HG03280 (cell line): ENCODE results near the gene SHE.

Experiments used
- ATAC-seq: cut with Tn5 transposase; IDR thresholded peaks from one replicate; pipeline ENCODE4 v1.9.1; 2021; ENCODE audit warnings: mild to moderate bottlenecking, moderate library complexity; ENCODE audit not compliant: unreplicated experiment

The SHE gene

DNA sequence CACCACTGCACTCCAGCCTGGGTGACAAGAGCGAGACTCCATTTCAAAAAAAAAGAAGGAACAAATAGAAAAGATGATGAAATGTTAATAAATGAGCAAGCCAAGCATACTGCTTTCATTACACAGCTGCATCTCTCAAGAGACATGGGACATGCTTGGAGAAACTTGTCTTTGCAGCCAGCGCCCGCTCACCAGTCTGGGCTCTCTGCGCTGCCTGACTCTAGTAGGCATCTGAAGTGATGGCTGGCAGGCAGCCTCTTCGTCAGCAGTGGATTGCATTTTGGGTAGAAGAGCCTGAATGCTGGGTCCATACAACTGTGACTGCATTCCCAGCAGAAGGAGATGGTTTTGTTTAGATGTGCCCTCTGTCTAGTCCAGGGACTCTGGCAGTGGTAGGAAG, 49.1 kb downstream of the SHE start:
- ATAC-seq: no peak

DNA sequence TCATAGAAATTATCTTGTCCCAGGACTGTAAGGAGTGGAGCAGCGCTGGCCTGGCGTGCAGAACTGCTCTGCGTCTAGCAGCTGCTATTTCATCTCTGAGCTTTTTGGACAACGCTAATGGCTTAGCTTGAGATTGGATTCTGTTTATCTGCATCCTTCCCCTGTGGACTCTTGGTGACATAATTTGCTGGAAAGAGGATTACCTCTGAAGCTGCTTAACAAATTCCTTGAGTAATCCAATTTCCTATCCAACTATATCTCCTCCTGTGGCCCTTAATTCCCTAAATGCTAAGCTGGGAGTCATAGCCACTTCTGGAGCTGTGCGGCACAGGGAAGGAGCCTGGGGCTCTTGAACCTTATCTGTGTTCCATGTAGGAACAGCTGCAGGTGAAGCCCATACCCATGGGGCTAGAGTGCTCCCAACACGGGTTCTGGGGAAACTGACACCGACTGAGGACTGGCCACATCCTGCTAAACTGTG, 53.8 kb downstream of the SHE start:
- no peak for ATAC-seq

DNA sequence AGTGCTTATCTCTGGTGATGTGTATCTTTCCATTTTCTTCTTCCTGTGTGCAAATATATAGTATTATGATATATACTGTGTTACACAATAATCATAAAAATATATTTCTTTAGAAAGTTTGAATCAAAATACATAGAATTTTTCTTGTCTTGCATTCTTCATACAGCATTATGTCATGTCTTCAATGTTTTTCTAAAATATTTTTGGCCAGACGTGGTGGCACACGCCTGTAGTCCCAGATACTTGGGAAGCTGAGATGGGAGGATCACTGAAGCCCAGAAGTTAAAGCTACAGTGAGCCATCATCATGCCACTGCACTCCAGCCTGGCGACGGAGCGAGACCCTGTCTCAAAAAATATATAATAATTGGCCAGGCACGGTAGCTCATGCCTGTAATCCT, 55.4 kb downstream of the SHE start:
- no peak for ATAC-seq

DNA sequence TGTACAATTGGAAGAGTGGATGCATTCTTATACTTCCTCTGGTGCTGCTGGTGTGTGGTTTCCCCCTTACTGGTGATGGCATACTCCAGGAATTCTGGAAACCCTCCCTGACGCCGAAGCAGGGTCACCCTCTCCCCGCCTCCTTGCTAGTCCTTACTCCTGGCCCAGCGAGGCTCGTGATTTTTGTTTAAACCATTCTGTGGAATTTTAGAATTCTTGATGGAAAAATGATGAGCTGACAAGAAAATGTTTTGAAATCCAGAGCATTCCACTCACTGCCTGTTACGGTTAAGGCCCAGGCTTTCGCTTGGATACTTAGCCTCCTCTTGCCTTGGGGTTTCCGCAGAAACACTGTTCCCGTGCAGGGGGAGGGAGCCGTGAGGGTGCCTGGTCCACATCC, 55.9 kb downstream of the SHE start:
- ATAC-seq: no peak

DNA sequence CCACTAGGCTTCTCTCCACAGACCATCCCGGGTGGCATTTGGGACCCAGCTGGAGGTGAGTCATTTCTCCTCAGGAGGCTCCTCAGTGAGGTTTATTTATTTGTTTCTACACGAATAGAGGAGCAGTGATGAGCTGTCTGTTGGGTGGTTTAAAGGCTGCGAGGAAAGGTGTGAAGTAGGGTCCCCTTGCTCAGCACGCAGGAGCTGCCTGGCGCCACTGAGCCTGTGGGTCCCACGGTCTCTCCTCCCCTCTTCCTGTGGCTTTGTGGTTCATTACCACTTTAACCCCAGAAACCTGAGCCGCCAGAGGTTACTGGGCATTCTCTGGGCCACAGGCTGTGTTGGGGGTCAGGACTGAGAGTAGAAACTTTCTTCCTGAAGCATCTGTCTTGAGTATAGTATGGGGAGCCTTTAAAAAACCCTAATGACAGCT, 57.2 kb downstream of the SHE start:
- no peak for ATAC-seq

DNA sequence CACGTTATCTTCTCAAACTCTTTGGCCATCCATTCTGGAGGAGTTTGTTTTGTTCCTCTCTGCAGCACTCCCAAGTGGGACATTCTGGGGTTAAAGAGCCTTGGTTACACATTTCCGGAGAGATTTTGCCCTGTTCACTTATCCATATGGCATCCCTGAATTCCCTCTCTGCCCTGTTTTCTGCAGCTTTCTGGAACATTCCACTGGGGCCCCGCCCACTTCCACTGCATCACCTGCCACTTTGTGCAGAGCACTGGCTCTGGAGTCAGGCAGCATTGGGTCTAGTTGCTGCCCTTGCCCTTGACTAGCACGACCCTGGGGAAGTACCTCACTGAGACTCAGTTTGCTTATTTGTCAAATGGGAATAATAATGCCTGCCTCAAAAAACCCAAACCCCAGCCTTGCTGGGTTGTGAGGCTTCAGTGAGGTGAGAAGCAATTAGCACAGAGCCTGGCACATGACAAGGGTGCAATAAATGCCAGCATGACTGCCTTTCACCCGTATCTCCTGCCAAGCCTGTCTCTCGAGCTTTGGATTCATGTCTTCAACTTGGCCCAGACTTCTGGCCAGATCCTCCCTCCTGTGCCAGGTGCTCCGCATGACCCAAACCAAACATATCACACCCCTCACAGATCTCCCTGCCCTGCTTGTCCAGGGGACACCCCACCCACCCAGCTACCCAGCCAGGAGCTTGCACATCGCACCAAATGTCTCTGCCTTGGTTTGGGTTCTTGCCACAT, 58.8 kb downstream of the SHE start:
- ATAC-seq: no peak

DNA sequence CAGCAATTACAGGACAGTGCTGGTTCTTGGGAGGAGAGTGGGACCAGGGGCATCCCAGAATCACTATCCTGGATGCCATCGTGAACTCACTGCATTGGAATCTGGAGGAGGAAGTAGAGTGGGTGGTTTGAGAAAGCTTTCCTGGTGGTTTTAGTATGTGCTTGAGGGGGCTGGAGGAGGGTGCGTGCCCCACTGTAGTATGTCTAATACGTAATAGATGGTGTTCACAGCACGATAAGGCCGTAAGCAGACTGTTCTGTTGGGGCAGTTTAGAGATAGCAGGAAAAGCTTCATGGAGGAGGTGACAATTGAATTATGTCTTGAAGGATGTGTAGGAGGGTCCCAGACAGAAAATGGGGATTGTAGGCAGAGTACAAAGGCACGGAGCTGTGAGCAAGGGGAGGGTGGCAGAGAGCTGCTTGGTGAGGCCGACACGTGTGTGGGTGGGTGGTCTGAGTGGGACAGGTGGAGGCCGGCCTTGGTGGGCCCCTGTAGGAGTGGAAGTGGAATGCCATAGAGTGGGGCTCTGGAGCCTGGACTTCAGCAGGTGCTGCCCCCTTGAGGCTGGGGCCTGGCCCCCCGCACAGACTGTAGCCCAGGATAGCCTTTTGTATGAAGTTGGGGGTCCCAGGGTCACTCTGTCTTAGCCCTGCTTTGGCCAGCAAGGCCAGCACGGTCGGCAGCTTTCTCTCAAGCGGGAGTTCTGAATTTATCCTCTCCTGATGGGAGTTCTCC, 60.0 kb downstream of the SHE start:
- ATAC-seq: no peak

DNA sequence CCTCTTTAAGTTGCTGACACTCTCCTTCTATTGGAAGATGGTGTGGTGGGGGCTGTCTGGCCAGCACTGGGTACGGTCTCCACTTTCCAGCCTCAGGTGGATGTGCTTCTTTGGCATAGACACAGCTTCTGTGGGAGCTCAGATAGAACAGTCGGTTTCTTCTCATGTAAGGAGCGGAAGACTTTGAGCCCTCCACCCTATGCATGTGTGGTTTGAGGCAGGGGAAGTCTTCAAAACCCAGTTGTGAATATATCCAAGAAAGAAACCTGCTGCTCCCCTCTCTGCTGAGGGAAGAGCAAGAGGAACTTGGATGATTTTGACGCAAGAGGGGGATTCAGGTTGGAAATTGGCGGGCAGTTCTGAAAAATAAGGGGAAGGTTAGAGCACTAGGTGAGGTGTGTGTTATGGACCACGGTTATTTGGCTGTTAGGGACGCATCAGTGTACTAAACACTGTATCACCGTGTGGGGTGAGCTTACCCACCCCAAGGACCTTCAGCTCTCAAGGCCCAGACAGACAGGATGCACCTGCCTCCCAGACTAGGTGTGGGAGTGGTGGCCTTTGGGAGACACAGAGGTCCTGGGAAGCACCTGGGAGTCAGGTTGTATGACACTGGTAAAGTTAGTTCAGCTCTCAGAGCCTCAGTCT, 60.8 kb downstream of the SHE start:
- no peak for ATAC-seq

DNA sequence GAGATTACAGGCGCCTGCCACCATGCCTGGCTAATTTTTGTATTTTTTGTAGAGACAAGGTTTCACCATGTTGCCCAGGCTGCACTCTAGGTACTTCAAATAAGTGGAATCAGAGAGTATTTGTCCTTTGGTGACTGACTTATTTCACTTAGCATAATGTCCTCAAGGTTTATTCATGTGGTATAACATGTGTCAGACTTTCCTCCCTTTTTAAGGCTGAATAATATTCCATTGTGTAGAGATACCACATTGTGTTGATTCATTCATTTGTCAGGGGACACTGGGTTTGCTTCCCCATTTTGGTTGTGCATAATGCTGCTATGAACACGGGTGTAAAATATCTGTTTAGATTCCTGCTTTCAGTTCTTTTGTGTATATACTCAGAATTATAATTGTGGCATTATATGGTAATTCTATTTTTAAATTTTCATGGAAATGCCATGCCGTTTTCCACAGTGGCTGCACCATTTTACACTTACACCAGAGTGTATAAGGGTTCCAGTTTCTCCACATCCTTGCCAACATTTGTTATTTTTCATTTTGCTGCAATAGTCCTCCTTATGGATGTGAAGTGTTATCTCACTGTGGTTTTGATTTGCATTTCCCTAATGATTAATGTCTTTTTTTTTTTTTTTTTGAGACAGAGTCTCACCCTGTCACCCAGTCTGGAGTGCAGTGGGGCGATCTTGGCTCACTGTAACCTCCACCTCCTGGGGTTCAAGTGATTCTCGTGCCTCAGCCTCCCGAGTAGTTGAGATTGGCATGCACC, 62.0 kb downstream of the SHE start:
- ATAC-seq: no peak

DNA sequence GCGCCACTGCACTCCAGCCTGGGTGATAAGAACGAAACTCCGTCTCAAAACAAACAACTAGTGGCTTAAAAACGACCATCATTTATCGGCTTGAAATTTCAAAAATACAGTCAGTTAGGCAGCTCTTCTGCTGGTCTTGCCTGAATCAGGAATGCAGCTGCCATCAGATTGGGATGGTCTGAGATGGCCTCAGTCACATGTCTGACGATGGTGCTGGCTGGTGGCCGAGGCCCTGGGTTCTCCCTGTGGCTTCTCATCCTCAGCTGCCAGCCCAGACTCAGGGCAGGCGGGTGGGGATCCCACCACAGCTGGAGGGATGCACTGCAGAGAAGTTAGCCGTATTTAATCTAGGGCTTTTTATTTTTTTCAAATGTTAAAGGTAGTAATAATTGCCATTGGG, 65.8 kb downstream of the SHE start:
- no peak for ATAC-seq

DNA sequence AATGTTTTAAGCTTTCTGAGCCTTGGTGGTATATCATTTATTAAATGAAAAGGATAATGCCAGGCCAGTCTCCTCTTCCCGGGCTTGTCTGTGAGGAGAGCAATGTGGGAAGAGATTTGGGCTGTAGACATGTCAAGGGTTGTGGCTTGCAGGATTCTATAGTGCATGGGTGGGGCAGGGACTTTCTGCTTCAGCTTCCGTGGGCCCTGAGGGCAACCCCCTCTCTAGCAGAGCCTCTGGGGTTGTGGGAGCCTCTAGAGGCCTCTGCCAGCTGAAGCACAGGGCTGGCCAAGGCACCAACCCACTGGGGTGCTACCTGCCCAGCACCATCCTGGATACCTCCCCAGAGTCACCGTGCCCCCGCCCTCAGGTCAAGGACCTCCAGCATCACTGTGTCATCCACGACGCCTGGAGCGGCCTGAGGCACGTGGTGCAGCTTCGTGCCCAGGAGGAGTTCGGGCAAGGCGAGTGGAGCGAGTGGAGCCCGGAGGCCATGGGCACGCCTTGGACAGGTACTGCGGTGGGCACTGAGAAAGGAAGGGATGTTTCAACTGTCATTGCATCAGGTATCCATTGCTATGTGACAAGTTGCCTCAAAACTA, 66.5 kb downstream of the SHE start:
- ATAC-seq: no peak

DNA sequence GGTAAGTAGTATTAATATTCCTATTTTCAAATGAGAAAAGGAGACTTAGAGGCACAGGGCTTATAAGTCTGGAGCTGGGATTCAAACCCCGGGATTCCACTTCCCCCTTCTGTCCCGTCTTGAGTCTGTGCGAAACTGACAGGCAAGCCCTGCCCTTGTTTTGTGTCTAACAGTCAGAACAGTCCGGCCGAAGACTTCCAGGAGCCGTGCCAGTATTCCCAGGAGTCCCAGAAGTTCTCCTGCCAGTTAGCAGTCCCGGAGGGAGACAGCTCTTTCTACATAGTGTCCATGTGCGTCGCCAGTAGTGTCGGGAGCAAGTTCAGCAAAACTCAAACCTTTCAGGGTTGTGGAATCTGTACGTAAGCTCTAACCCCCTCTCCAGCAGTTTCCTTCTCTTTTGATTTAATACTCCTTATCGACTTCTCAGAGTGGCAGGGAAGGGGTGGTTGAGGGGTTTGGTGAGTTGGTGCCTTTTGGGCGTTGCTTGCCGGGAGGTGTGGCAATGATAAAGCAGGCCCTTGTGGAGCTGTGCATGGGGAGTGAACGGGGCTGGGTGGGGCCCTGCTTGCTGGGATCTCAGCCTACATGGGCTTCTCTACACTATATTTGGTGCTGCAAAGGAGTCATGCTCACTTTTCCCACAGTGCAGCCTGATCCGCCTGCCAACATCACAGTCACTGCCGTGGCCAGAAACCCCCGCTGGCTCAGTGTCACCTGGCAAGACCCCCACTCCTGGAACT, 67.7 kb downstream of the SHE start:
- ATAC-seq: no peak

DNA sequence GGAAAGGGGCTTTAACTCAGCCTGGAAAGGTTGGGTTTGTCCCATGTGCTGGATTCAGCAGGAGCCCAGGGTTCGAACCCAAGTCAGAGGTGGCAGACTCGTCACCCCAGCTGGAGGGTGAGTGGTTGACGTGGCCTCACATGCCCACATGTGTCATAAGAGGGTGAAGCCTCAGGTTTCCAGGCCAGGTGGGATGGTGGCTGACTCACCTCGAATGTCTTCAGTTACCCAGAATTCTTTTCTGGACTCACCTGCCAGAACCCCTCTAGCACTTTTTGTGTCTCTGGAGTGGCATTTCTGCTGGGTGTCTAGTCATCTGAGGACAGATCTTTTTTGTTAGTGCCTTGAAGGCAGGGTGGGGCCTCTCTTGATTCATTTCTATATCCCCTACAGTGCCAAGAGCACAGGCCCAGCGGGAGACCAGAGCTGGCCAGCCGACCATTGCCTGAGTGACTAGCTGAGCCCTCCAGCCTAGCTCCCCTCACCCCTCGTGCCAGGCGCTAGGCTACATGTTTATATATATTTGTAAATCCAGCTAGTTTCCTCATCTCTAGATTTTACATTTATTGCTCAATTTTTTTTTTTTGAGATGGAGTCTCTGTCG, 68.9 kb downstream of the SHE start:
- ATAC-seq: no peak

DNA sequence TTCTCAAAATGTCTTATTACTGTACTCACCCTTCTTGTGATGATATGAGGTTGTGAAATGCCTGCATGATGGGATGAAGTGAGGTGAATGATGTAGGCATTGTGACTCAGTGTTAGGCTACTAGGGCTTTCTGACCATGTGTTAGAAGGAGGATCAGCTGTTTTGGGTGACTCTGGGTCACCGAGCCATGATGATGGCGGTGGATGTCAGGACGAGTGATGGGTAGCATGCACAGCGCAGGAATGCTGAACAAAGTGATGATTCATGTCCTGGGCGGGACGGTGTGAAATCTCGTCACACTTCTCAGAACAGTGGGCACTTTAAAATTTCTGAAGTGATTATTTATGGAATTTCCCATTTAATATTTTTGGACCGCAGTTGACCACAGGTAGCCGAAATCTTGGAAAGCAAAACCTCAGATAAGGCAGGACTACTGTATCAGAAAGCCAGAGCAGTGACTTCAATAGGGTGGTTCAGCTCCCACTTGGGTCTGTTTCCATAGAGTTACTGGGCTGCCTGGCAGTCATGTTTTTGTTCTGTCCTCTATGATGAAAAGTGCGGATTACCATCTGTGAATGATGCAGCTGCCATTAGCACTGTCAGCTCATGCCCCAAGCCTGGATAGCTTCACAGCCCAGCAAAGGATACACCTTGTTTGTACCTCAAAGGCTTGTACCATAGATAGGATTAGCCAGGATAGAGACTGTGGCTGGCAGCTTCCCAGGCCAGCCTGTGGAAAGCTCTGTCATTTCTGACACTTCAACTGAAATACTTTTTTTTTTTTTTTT, 70.4 kb downstream of the SHE start:
- no peak for ATAC-seq

DNA sequence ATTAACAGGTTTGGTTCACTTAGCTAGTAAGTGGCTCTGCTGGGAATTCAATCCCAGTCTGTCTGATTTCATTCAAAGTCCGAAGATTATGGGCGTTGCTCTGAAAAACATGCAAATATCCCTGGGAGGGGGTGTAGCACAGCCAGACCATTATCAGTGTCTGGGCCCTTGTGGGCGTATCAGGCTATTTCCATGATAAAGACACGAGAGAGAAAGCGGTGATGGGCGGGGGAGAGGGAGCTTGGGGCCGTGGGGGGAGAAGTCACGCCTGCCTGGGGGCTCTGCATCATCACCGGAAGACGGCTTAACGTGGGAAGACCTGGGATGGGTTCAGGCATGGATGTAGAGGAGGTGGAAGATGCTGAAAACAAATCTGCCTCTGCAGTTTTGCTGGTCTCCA, 71.3 kb downstream of the SHE start:
- ATAC-seq: no peak

DNA sequence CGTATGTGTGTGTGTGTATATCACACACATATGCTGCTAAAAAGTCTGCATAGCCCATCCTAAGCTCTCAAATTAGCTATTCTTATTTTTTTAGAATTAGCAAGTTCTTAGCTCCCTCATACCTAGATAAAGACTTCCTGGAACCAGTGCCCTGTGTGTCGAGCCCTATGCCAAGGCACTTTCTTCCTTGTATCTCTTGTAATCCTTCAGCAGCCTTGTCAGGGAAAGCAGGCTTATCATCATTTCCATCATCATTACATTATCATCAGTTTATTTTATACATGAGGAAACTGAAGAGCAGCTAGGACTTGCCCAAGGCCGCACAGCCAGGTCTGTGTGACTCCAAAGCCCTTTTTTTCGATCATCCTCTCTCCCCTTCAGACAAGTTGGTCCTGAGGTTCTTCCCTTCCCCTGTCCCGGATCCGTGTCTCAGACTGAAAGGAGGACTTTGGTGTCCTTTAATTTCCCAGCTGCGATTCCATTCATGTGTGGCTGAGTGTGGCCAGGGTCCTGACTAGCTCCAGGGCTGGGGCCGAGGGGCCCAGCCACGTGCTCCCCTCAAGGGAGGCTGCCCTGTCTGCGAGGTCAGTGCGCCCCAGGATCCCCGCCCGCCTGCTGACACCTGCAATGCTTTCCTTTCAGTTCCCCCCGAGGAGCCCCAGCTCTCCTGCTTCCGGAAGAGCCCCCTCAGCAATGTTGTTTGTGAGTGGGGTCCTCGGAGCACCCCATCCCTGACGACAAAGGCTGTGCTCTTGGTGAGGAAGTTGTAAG, 72.2 kb downstream of the SHE start:
- ATAC-seq: no peak
